Heart left ventricle (tissue), 13 donors: ENCODE measurements around the gene LPIN3.

Experiments
- CTCF ChIP-seq, 12 donors: fragments of 200-600 bp; sonication (generic) in 4 of 12; IDR thresholded peaks; one replicate each; pipeline versions ENCODE4 v1.5.0 to v1.8.0; 2018 to 2022; ENCODE audit warnings: antibody characterized with exemption in 12 of 12, mild to moderate bottlenecking in 5 of 12
- POLR2A ChIP-seq, 2 donors: fragments of 450-650 bp; IDR thresholded peaks; one replicate each; pipeline ENCODE4 v1.6.1; 2017; ENCODE audit warnings: antibody characterized with exemption in 2 of 2, mild to moderate bottlenecking in 2 of 2, moderate library complexity in 2 of 2
- donor health status: ischemic (EF 13 %, LVEDD 7.1; RV severe dilation, severe dysfunction).
- donor health status: DM: no; HTN: yes; CAD: no.
- donor health status: DM: no; HTN: no; CAD: no.
- donor health status: ischemic (EF 25% LVEDD 6.9; RV normal size, moderate dysfunction).
- donor health status: ischemic (EF 25% LVEDD 5.7; RV mildly dilated, moderate dysfunction).
- donor health status: ischemic (EF 35%, LVEDD 5.7; RV mildly dilated, moderate dysfunction).
- donor health status: nonischemic (EF 11% LVEDD 7.7; RV severe dilation, severe dysfunction).
- donor health status: DM: yes; HTN: yes; CAD: no.
- donor health status: PGD.
- donor health status: ischemic (EF 29% LVEDD 5.4; RV normal size, mild dysfunction).
- donor health status: nonischemic (EF 23%, LVEDD 6.1; RV moderate dilation, normal function).

DNA sequence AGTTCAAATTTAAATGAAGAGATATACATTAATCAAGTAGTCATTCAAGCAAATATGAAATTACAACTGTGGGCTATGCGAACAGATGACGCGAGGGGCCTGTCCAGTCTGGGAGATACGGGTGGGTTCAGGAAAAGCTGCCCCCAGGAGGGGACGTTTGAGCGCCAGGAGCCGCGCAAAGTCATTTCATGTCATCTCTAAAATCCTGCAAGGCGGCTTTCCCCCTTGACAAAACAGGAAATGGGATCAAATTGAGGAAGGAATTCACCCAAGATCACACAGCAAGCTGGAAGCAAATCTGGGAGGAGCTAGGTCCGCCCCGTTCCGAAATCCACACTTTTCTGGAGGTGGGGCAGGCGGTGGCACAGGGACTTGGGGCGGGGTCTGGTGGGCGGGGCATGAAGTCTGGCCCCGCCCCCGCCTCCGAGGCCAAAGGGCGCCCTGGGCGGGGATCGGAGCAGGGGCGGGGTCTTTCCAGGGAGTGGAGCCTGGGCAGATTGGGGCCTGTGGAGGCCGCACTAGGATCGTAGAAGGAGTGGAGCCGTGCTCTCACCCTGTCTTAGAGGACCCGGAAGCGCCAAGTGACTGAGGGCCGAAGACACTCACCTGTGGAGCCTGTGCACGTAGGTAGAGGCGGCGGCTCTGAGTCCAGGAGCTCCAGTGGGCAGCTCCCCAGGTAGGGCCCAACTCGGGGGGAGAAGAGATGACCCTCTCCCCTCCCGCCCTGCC, at the start of gene LPIN3:
- TF ChIP-seq CTCF (IDR thresholded peaks at IDR 0.05) (peak in 9 of 12 donors; percentile 1 to 69 (median 35)), POLR2A (IDR thresholded peaks at IDR 0.05) (peak in 1 of 2 donors; percentile 74)
